ENCODE measurements around the gene CDK19. TPM values are rescaled to one million over a fixed set of nuclear protein-coding genes. Genes with fewer than 3 reads are reported as not detected.
A peak's percentile ranks its signal among the peaks of the same experiment; 100 is the strongest.

The CDK19 gene
- total and polyA plus RNA-seq, 2 of the 13 experiments (the other 11 are each of a cell fraction or from before 2014, with no cell fraction given): 13.4 to 27.0 TPM

DNA sequence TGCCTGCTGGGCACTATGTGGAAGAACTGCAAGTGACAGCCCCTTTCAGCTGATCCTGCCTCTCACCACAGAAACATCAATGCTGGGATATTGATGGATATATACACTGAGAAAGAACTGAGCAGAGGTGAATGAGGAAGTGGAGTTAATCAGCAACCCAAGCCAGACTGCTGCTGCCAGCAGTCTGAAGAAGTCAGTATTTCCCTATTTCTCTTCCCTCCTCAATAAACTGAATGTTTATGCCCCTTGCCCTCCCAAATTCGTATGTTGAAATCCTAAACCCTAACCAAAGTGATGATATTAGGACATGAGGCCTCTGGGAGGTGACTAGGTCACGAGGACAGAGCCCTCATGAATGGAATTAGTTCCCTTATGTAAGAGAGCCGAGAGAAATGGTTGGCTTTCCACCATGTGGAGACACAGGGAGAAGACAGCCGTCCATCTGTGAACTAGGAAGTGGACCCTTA is 76.3 kb downstream of the CDK19 start (continued):
- no peak for TF ChIP-seq ZNF724P (CRISPR knock-in tag; IDR thresholded peaks at IDR 0.05; ENCODE audit: borderline replicate concordance)
- no peak for TF ChIP-seq ZNF879 (CRISPR knock-in tag; IDR thresholded peaks at IDR 0.05)
- TF ChIP-seq, protein P1, sequence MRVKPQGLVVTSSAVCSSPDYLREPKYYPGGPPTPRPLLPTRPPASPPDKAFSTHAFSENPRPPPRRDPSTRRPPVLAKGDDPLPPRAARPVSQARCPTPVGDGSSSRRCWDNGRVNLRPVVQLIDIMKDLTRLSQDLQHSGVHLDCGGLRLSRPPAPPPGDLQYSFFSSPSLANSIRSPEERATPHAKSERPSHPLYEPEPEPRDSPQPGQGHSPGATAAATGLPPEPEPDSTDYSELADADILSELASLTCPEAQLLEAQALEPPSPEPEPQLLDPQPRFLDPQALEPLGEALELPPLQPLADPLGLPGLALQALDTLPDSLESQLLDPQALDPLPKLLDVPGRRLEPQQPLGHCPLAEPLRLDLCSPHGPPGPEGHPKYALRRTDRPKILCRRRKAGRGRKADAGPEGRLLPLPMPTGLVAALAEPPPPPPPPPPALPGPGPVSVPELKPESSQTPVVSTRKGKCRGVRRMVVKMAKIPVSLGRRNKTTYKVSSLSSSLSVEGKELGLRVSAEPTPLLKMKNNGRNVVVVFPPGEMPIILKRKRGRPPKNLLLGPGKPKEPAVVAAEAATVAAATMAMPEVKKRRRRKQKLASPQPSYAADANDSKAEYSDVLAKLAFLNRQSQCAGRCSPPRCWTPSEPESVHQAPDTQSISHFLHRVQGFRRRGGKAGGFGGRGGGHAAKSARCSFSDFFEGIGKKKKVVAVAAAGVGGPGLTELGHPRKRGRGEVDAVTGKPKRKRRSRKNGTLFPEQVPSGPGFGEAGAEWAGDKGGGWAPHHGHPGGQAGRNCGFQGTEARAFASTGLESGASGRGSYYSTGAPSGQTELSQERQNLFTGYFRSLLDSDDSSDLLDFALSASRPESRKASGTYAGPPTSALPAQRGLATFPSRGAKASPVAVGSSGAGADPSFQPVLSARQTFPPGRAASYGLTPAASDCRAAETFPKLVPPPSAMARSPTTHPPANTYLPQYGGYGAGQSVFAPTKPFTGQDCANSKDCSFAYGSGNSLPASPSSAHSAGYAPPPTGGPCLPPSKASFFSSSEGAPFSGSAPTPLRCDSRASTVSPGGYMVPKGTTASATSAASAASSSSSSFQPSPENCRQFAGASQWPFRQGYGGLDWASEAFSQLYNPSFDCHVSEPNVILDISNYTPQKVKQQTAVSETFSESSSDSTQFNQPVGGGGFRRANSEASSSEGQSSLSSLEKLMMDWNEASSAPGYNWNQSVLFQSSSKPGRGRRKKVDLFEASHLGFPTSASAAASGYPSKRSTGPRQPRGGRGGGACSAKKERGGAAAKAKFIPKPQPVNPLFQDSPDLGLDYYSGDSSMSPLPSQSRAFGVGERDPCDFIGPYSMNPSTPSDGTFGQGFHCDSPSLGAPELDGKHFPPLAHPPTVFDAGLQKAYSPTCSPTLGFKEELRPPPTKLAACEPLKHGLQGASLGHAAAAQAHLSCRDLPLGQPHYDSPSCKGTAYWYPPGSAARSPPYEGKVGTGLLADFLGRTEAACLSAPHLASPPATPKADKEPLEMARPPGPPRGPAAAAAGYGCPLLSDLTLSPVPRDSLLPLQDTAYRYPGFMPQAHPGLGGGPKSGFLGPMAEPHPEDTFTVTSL (CRISPR knock-in tag; IDR thresholded peaks at IDR 0.05; ENCODE audit: borderline replicate concordance): peak; percentile 62; the same call in 1 of the 2 replicates
- no peak for TF ChIP-seq FOXA1 (IDR thresholded peaks at IDR 0.05)
- no peak for TF ChIP-seq FOXA1 (CRISPR knock-in tag; IDR thresholded peaks at IDR 0.05)
- TF ChIP-seq POLR2AphosphoS5 (IDR thresholded peaks at IDR 0.05; ENCODE audit: low read depth, low read length): peak; percentile 54
- TF ChIP-seq, protein P2, sequence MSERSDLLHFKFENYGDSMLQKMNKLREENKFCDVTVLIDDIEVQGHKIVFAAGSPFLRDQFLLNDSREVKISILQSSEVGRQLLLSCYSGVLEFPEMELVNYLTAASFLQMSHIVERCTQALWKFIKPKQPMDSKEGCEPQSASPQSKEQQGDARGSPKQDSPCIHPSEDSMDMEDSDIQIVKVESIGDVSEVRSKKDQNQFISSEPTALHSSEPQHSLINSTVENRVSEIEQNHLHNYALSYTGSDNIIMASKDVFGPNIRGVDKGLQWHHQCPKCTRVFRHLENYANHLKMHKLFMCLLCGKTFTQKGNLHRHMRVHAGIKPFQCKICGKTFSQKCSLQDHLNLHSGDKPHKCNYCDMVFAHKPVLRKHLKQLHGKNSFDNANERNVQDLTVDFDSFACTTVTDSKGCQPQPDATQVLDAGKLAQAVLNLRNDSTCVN (CRISPR knock-in tag; IDR thresholded peaks at IDR 0.05; ENCODE audit: borderline replicate concordance): no peak
- TF ChIP-seq ZNF547 (CRISPR knock-in tag; IDR thresholded peaks at IDR 0.05): no peak
- no peak for TF ChIP-seq ZNF24 (IDR thresholded peaks at IDR 0.05)
- no peak for TF ChIP-seq NFYB (CRISPR knock-in tag; IDR thresholded peaks at IDR 0.05)
- 0 out of 2 replicates have a peak, but pooled peaks have one; percentile 51 for TF ChIP-seq ZNF230 (CRISPR knock-in tag; IDR thresholded peaks at IDR 0.05)
- no peak for TF ChIP-seq MBD4 (IDR thresholded peaks at IDR 0.05; ENCODE audit: borderline replicate concordance, low read length)
- TF ChIP-seq PRMT3 (CRISPR knock-in tag; IDR thresholded peaks at IDR 0.05; ENCODE audit: borderline replicate concordance, low read depth): no peak
- TF ChIP-seq KMT2A (CRISPR knock-in tag; IDR thresholded peaks at IDR 0.05): peak; percentile 60; the same call in 1 of the 2 replicates
- TF ChIP-seq THYN1 (CRISPR knock-in tag; IDR thresholded peaks at IDR 0.05; ENCODE audit: borderline replicate concordance, low read depth): no peak
- no peak for TF ChIP-seq SKI (IDR thresholded peaks at IDR 0.05; ENCODE audit: partially characterized antibody)
- TF ChIP-seq ZNF768 (CRISPR knock-in tag; IDR thresholded peaks at IDR 0.05): no peak
- no peak for TF ChIP-seq RXRA (CRISPR knock-in tag; IDR thresholded peaks at IDR 0.05)
- no peak for TF ChIP-seq ZNF234 (CRISPR knock-in tag; conservative IDR thresholded peaks at IDR 0.05)
- TF ChIP-seq ZNF713 (CRISPR knock-in tag; IDR thresholded peaks at IDR 0.05): no peak
- TF ChIP-seq ZNF260 (CRISPR knock-in tag; IDR thresholded peaks at IDR 0.05; ENCODE audit: borderline replicate concordance, low read depth): no peak
- no peak for TF ChIP-seq SIN3B (IDR thresholded peaks at IDR 0.05; ENCODE audit: low read length)
- TF ChIP-seq, protein P3, sequence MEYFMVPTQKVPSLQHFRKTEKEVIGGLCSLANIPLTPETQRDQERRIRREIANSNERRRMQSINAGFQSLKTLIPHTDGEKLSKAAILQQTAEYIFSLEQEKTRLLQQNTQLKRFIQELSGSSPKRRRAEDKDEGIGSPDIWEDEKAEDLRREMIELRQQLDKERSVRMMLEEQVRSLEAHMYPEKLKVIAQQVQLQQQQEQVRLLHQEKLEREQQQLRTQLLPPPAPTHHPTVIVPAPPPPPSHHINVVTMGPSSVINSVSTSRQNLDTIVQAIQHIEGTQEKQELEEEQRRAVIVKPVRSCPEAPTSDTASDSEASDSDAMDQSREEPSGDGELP (IDR thresholded peaks at IDR 0.05; ENCODE audit: borderline replicate concordance, low read depth): peak; percentile 95
- peak; percentile 17; the same call in 1 of the 2 replicates for TF ChIP-seq ZNF670 (CRISPR knock-in tag; IDR thresholded peaks at IDR 0.05; ENCODE audit: borderline replicate concordance)
- no peak for TF ChIP-seq KMT2B (CRISPR knock-in tag; IDR thresholded peaks at IDR 0.05)
- no peak for TF ChIP-seq ZNF17 (CRISPR knock-in tag; IDR thresholded peaks at IDR 0.05)
- peak; percentile 32; the same call in 1 of the 2 replicates for TF ChIP-seq BCL6 (CRISPR knock-in tag; IDR thresholded peaks at IDR 0.05)

Data from HepG2 (cell line).